IMR-90 (cell line): ENCODE data around the gene COX6A2. TPM values are rescaled to one million over a fixed set of nuclear protein-coding genes. Genes with fewer than 3 reads are reported as not detected.

Experiments used
- ATAC-seq: fragments of 200-7000 bp; cut with Tn5 transposase; 2 replicates; pipeline ENCODE4 v1.9.1; 2020; ENCODE audit warnings: low read depth, mild to moderate bottlenecking, moderate library complexity
- BruUV-seq: library from RNA; stranded (reverse); fragments of 400-500 nt; replicated peaks from 2 replicates; lab custom pipeline; 2021; lab: Mats Ljungman, UMichigan
- CTCF ChIA-PET: fragments of 300-600 bp; formaldehyde crosslinking; extraction: SDS; loops from one replicate; lab custom pipeline; 2021; ENCODE audit warnings: antibody characterized with exemption; lab: Yijun Ruan, JAX
- POLR2A ChIA-PET: fragments of 300-600 bp; sonication (Branson Sonifier 250); formaldehyde crosslinking; loops from one replicate; lab custom pipeline; 2022; ENCODE audit warnings: antibody characterized with exemption; ENCODE audit not compliant: unreplicated experiment; lab: Charles Lee
- DNase-seq: peaks from one replicate; pipeline ENCODE4 v3.0.0; 2013
- H2AFZ ChIP-seq: replicated peaks from 2 replicates; pipeline ENCODE3; 2013; ENCODE audit warnings: low read length, mild to moderate bottlenecking; ENCODE audit not compliant: poor library complexity
- H2AK5ac ChIP-seq: 2 replicates; pipeline ENCODE4 v1.6.1; 2013; ENCODE audit warnings: low read depth, low read length, inconsistent platforms
- H2AK9ac ChIP-seq: replicated peaks from 2 replicates; pipeline ENCODE3; 2013; ENCODE audit warnings: mild to moderate bottlenecking, low read depth, low read length, moderate library complexity; ENCODE audit not compliant: poor library complexity
- H2BK120ac ChIP-seq: 2 replicates; pipeline ENCODE4 v1.6.1; 2013; ENCODE audit warnings: low read depth, low read length, inconsistent platforms
- H2BK15ac ChIP-seq: 3 replicates; pipeline ENCODE4 v1.6.1; 2013; ENCODE audit warnings: low read depth, low read length, inconsistent platforms
- H2BK20ac ChIP-seq: 2 replicates; pipeline ENCODE4 v1.6.1; 2013; ENCODE audit warnings: low read depth, mild to moderate bottlenecking, inconsistent platforms, low read length, moderate library complexity
- H2BK5ac ChIP-seq: 2 replicates; pipeline ENCODE4 v1.6.1; 2013; ENCODE audit warnings: mild to moderate bottlenecking, low read depth, low read length, inconsistent platforms; ENCODE audit not compliant: poor library complexity, severe bottlenecking
- H3K14ac ChIP-seq: replicated peaks from 2 replicates; pipeline ENCODE4 v1.6.1; 2013; ENCODE audit warnings: low read depth, low read length, inconsistent platforms
- H3K18ac ChIP-seq: 2 replicates; pipeline ENCODE4 v1.6.1; 2013; ENCODE audit warnings: low read depth, low read length, control low read depth
- H3K23ac ChIP-seq: 2 replicates; pipeline ENCODE4 v1.6.1; 2013; ENCODE audit warnings: low read depth, low read length, inconsistent platforms
- H3K27ac ChIP-seq: 2 replicates; pipeline ENCODE4 v1.5.1; 2013; ENCODE audit warnings: mild to moderate bottlenecking, control low read depth, low read length; ENCODE audit not compliant: insufficient read depth
- H3K27me3 ChIP-seq: 2 replicates; pipeline ENCODE4 v1.6.1; 2013; ENCODE audit warnings: low read length; ENCODE audit not compliant: control insufficient read depth, insufficient read depth
- H3K36me3 ChIP-seq: 2 replicates; pipeline ENCODE4 v1.6.1; 2013; ENCODE audit warnings: low read length, mixed read lengths; ENCODE audit not compliant: control insufficient read depth, insufficient read depth
- H3K4ac ChIP-seq: 2 replicates; pipeline ENCODE4 v1.6.1; 2013; ENCODE audit warnings: low read depth, low read length, inconsistent platforms
- H3K4me1 ChIP-seq: 2 replicates; pipeline ENCODE4 v1.6.1; 2013; ENCODE audit warnings: low read length, mixed read lengths; ENCODE audit not compliant: control insufficient read depth, insufficient read depth
- H3K4me2 ChIP-seq: 2 replicates; pipeline ENCODE4 v1.6.1; 2013; ENCODE audit warnings: low read depth, mild to moderate bottlenecking, control low read depth, low read length, moderate library complexity
- H3K4me3 ChIP-seq: 2 replicates; pipeline ENCODE4 v1.5.1; 2013; ENCODE audit warnings: low read depth, mild to moderate bottlenecking, control low read depth, low read length, moderate library complexity; ENCODE audit not compliant: insufficient read depth
- H3K56ac ChIP-seq: 2 replicates; pipeline ENCODE4 v1.6.1; 2013; ENCODE audit warnings: low read length, inconsistent platforms; ENCODE audit not compliant: insufficient read depth; ENCODE audit errors: extremely low read depth
- H3K79me1 ChIP-seq, 2 experiments: 2 replicates each; pipeline ENCODE4 v1.6.1; 2013; ENCODE audit warnings: low read length in 2 of 2, inconsistent platforms in 1 of 2, low read depth in 1 of 2
- H3K9ac ChIP-seq: 2 replicates; pipeline ENCODE4 v1.6.1; 2013; ENCODE audit warnings: low read depth, low read length, control low read depth
- H3K9me1 ChIP-seq: 2 replicates; pipeline ENCODE4 v1.6.1; 2013; ENCODE audit warnings: low read length, inconsistent platforms; ENCODE audit not compliant: insufficient read depth
- H3K9me3 ChIP-seq: 2 replicates; pipeline ENCODE4 v1.6.1; 2013; ENCODE audit warnings: low read length; ENCODE audit not compliant: control insufficient read depth, insufficient read depth
- H4K20me1 ChIP-seq: 2 replicates; pipeline ENCODE4 v1.6.1; 2013; ENCODE audit warnings: low read length, inconsistent platforms; ENCODE audit not compliant: insufficient read depth
- H4K5ac ChIP-seq: 2 replicates; pipeline ENCODE4 v1.6.1; 2013; ENCODE audit warnings: mild to moderate bottlenecking, low read depth, low read length, control low read depth
- H4K8ac ChIP-seq, 2 experiments: 2 replicates each; pipeline ENCODE4 v1.6.1; 2013; ENCODE audit warnings: low read depth in 2 of 2, low read length in 2 of 2, control low read depth in 1 of 2, inconsistent platforms in 1 of 2
- H4K91ac ChIP-seq: 2 replicates; pipeline ENCODE4 v1.6.1; 2013; ENCODE audit warnings: low read depth, low read length, inconsistent platforms; ENCODE audit not compliant: insufficient read depth
- CTCF ChIP-seq: conservative IDR thresholded peaks from 2 replicates; pipeline ENCODE4 v1.5.1; 2012; ENCODE audit warnings: mild to moderate bottlenecking, low read depth, low read length, improper control_type of control experiment
- FOS ChIP-seq: fragments of 150-350 bp; IDR thresholded peaks from 2 replicates; pipeline ENCODE4 v1.6.1; 2016; ENCODE audit warnings: low read depth, low read length
- MAFK ChIP-seq: IDR thresholded peaks from 2 replicates; pipeline ENCODE4 v1.6.1; 2012; ENCODE audit warnings: low read depth, low read length, improper control_type of control experiment
- MAZ ChIP-seq: IDR thresholded peaks from 2 replicates; pipeline ENCODE4 v1.6.1; 2012; ENCODE audit warnings: low read depth, mild to moderate bottlenecking, low read length, improper control_type of control experiment, moderate library complexity, borderline replicate concordance
- NFE2L2 ChIP-seq: fragments of 150-350 bp; IDR thresholded peaks from 2 replicates; pipeline ENCODE4 v1.6.1; 2016; ENCODE audit warnings: low read depth, mild to moderate bottlenecking, low read length
- POLR2A ChIP-seq: IDR thresholded peaks from 2 replicates; pipeline ENCODE4 v1.6.1; 2012; ENCODE audit warnings: mild to moderate bottlenecking, low read depth, low read length
- SMC3 ChIP-seq: fragments of 150-350 bp; IDR thresholded peaks from 2 replicates; pipeline ENCODE4 v1.6.1; 2016; ENCODE audit warnings: low read depth, mild to moderate bottlenecking, antibody characterized with exemption, low read length, moderate library complexity
- WGBS, 2 experiments: methylation state at CpG; one replicate each; pipeline versions ENCODE4 v1.1.5 to v1.1.7; 2013; ENCODE audit warnings: missing lambda C conversion rate in 2 of 2; ENCODE audit not compliant: insufficient read length in 1 of 2; ENCODE audit errors: extremely low coverage in 2 of 2; 5-methylcytosine and 5-hydroxymethylcytosine counted together
- dilution Hi-C: fragments of 300-500 bp; cut with HindIII; formaldehyde crosslinking; loops from one replicate; pipeline ENCODE4 v1.14.3; 2018; ENCODE audit warnings: low sequenced_read_pairs; ENCODE audit not compliant: unreplicated experiment
- in situ Hi-C: fragments of 300-500 bp; cut with MboI; formaldehyde crosslinking; loops from 3 replicates; pipeline ENCODE4 v1.14.3; 2019; ENCODE audit warnings: low sequenced_read_pairs, inconsistent platforms, mixed read lengths
- intact Hi-C: fragments of 100-400 bp; cut with micrococcal nuclease; formaldehyde crosslinking; loops from 2 replicates; pipeline ENCODE4 v1.10.0; 2022
- polyA plus RNA-seq, 3 experiments: library from polyadenylated mRNA; depleted of rRNA; stranded (reverse); fragments of >200 nt; gene quantifications; 2 replicates each; pipeline ENCODE4 v1.2.3, GENCODE V29; 2012; ENCODE audit warnings: low replicate concordance in 1 of 3
- total RNA-seq: library from RNA; depleted of rRNA; stranded (reverse); fragments of >200 nt; gene quantifications from 2 replicates; pipeline ENCODE4 v1.2.3, GENCODE V29; 2012

COX6A2 gene
- total and polyA plus RNA-seq, 2 of the 4 experiments (the other 2 are of a cell fraction), result not detected

DNA sequence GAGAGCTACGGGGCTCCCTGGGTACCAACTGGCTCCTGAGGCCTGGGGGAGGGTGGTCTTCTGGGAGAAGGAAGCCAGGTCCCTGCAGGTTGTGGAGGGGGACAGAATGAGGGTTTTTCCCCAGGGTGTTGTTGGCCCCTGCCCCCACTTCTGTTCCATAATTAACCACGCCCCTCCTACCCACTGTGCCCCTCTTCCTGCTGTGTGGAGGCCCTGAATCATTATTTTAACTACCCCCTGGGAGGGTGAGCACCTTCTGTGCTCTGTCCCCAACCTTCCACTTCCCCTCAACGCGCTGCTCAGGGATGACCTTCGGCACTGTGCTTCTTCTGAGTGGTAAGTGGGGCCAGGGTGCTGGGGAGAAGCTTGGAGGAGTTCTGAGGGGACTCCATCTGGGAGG, 35.1 kb downstream of the COX6A2 start, which contains the start of gene ITGAD:
Gene ITGAD (plus strand): TSS at position 280 of the 400 bp plus-strand sequence. CDS start 26 bp downstream, at position 306.
- H3K27ac ChIP-seq, result no peak within 1 kb of the TSS
- no peak within 1 kb of the TSS for H2BK15ac ChIP-seq
- no peaks in the 10 kb centered on the region for H3K79me1 ChIP-seq
- H3K27me3 ChIP-seq, result peaks cover 5% of the 10 kb centered on the region
- DNase-seq (no peak), ATAC-seq (no peak)
- H2BK120ac ChIP-seq, result no peak within 1 kb of the TSS
- H3K9ac ChIP-seq, result no peak within 1 kb of the TSS
- H3K9me3 ChIP-seq, result no peaks in the 10 kb centered on the region
- no peak within 1 kb of the TSS for H3K4ac ChIP-seq
- WGBS, 2 experiments, result no CpG with 5 or more reads among the region's 5 CpGs
- in situ Hi-C loops, result no loop called here
- H3K18ac ChIP-seq, result no peak within 1 kb of the TSS
- H3K9me1 ChIP-seq, result no peaks in the 10 kb centered on the region
- CTCF ChIA-PET, result interaction anchor here (1.1 kb wide), 1 partner anchor 44 kb away, joined by 3 read pairs; no protein-coding TSS in a partner anchor
- H2AK9ac ChIP-seq, result no peak within 1 kb of the TSS
- POLR2A ChIA-PET, result no interaction called here
- no peak within 1 kb of the TSS for H2BK20ac ChIP-seq
- no peak within 1 kb of the TSS for H2BK5ac ChIP-seq
- intact Hi-C loops, result loop anchor here (10.0 kb wide), 1 partner anchor 88 kb away; no protein-coding TSS in a partner anchor
- BruUV-seq, result no TSS peak
- H2AFZ ChIP-seq, result peak within 1 kb of the TSS; percentile 43
- no peak within 1 kb of the TSS for H4K5ac ChIP-seq
- H4K8ac ChIP-seq, result no peak within 1 kb of the TSS
- no peaks in the 10 kb centered on the region for H3K36me3 ChIP-seq
- H3K4me1 ChIP-seq, result no peaks in the 10 kb centered on the region
- no peak within 1 kb of the TSS for H3K4me2 ChIP-seq
- no peak within 1 kb of the TSS for H3K56ac ChIP-seq
- H3K23ac ChIP-seq, result no peak within 1 kb of the TSS
- dilution Hi-C loops, result no loop called here
- H3K14ac ChIP-seq, result no peak within 1 kb of the TSS
- H4K91ac ChIP-seq, result no peak within 1 kb of the TSS
- no peak within 1 kb of the TSS for H3K4me3 ChIP-seq
- no peaks in the 10 kb centered on the region for H4K20me1 ChIP-seq
- TF ChIP-seq CTCF (no peak), MAFK (no peak), MAZ (no peak), SMC3 (no peak), FOS (no peak), POLR2A (no peak), NFE2L2 (no peak)
- H2AK5ac ChIP-seq, result no peak within 1 kb of the TSS
